ENCODE data around the gene GOLM1. TPM values are rescaled to one million over a fixed set of nuclear protein-coding genes. Genes with fewer than 3 reads are reported as not detected.

The GOLM1 gene
- total and polyA plus RNA-seq, 2 donors (not counting 3 experiments of a cell fraction or from before 2014, with no cell fraction given): 49.8 to 108 TPM

GRCh38 chr9:86036555-86036954 is 62.8 kb downstream of the GOLM1 start:
- Histone ChIP-seq H3K27ac (ENCODE audit: insufficient read depth, low read depth, low read length) (no peak overlapping the region), H3K4me3 (replicated peaks in 1 of 3; ENCODE audit: insufficient read depth in 1 of 3, low read depth in 1 of 3, low read length in 3 of 3) (no peak overlapping the region), H3K9me3 (replicated peaks; ENCODE audit: control insufficient read depth, insufficient read depth, low read length) (no peaks in the 10 kb centered on the region), H3K4me2 (ENCODE audit: insufficient read depth, low read length) (no peak overlapping the region), H4K20me1 (replicated peaks; ENCODE audit: control insufficient read depth, extremely low read depth, insufficient read depth, low read length) (no peaks in the 10 kb centered on the region), H2AFZ (ENCODE audit: low read depth, low read length) (no peak overlapping the region), H3K9ac (replicated peaks; ENCODE audit: extremely low read depth, insufficient read depth, low read length) (no peak overlapping the region), H3K4me1 (ENCODE audit: control insufficient read depth, extremely low read depth, insufficient read depth, low read length) (no peaks in the 10 kb centered on the region), H3K9me1 (replicated peaks; ENCODE audit: control insufficient read depth, extremely low read depth, insufficient read depth, low read length) (no peaks in the 10 kb centered on the region), H3K79me2 (ENCODE audit: control insufficient read depth, insufficient read depth, low read length) (no peaks in the 10 kb centered on the region), H3K27me3 (ENCODE audit: control insufficient read depth in 2 of 2, insufficient read depth in 2 of 2, low read length in 2 of 2) (no peaks in the 10 kb centered on the region), H3K36me3 (ENCODE audit: control insufficient read depth in 2 of 2, extremely low read depth in 1 of 2, insufficient read depth in 2 of 2, low read length in 2 of 2) (peaks cover 10 to 12% of the 10 kb centered on the region in 2 experiments)
- dilution Hi-C loops (cut with MboI; ENCODE audit: extremely low pct_ligation_motif_present, low sequenced_read_pairs) (no loop called here), intact Hi-C loops (cut with micrococcal nuclease) (no loop called here)
- BruUV-seq (replicated peaks): no TSS peak
- FAIRE-seq (no peak), DNase-seq (ENCODE audit: low read depth, low spot score) (no peak)
- TF ChIP-seq GATA2 (IDR thresholded peaks at IDR 0.05; ENCODE audit: insufficient read depth, insufficient read length, low read depth, low read length) (no peak), POLR2AphosphoS5 (IDR thresholded peaks at IDR 0.05; ENCODE audit: insufficient read depth, low read depth, low read length) (no peak), POLR2A (IDR thresholded peaks at IDR 0.05; ENCODE audit: low read depth, low read length) (no peak), EZH2 (IDR thresholded peaks at IDR 0.05; ENCODE audit: borderline replicate concordance, low read depth, low read length, severe bottlenecking) (no peak), JUN (IDR thresholded peaks at IDR 0.05; ENCODE audit: borderline replicate concordance, insufficient read depth, insufficient read length, low read depth) (no peak), CTCF (IDR thresholded peaks at IDR 0.05; ENCODE audit: extremely low read depth in 1 of 2, insufficient read depth in 1 of 2, low read depth in 1 of 2, low read length in 2 of 2) (no peak), MAX (IDR thresholded peaks at IDR 0.05; ENCODE audit: insufficient read depth, insufficient read length) (no peak), MYC (IDR thresholded peaks at IDR 0.05; ENCODE audit: low read depth, low read length) (no peak), FOS (IDR thresholded peaks at IDR 0.05; ENCODE audit: borderline replicate concordance, insufficient read depth, low read length) (no peak)
- POLR2A ChIA-PET: no interaction called here
- CTCF ChIA-PET: no interaction called here
